GM12864 (cell line): ENCODE results near the gene PAK1.

Experiments used
- DNase-seq: peaks from one replicate; pipeline ENCODE4 v3.0.0-alpha.2; 2011; ENCODE audit warnings: low read depth
- H3K4me3 ChIP-seq: 2 replicates; pipeline ENCODE4 v1.5.1; 2011; ENCODE audit warnings: mild to moderate bottlenecking, low read depth, low read length, control low read depth
- TF ChIP-seq, protein P1 (sequence below): IDR thresholded peaks from 2 replicates; pipeline ENCODE4 v1.5.1; 2011; ENCODE audit warnings: low read depth, mild to moderate bottlenecking, moderate library complexity, low read length, control low read depth, inconsistent platforms; ENCODE audit errors: missing control alignments

PAK1 gene

GRCh38 chr11:77294040-77294439 lies 179.9 kb downstream of the PAK1 start:
- no peak for DNase-seq
- H3K4me3 ChIP-seq = no peak overlapping the region
- TF ChIP-seq, protein P1, sequence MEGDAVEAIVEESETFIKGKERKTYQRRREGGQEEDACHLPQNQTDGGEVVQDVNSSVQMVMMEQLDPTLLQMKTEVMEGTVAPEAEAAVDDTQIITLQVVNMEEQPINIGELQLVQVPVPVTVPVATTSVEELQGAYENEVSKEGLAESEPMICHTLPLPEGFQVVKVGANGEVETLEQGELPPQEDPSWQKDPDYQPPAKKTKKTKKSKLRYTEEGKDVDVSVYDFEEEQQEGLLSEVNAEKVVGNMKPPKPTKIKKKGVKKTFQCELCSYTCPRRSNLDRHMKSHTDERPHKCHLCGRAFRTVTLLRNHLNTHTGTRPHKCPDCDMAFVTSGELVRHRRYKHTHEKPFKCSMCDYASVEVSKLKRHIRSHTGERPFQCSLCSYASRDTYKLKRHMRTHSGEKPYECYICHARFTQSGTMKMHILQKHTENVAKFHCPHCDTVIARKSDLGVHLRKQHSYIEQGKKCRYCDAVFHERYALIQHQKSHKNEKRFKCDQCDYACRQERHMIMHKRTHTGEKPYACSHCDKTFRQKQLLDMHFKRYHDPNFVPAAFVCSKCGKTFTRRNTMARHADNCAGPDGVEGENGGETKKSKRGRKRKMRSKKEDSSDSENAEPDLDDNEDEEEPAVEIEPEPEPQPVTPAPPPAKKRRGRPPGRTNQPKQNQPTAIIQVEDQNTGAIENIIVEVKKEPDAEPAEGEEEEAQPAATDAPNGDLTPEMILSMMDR = no peak

DNA sequence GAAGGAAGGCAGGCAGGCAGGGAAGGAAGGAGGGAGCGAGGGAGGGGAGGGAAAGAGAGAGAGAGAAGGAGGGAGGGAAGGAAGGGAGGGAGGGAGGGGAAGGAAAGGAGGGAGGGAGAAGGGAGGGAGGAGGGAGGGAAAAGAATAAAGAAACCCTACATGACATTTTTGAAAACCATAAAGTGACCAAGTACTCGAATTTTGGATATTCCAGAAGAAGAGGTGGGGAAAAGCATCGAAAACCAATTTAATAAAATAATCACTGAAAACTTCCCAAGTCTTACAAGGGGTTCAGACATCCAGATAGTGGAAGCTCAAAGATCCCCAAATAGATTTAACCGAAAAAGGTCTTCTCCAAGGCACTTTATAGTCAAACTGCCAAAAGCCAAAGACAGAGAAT lies 184.2 kb downstream of the PAK1 start:
- DNase-seq = no peak
- H3K4me3 ChIP-seq = no peak overlapping the region
- TF ChIP-seq, protein P1 = no peak

- no peak overlapping the region for H3K4me3 ChIP-seq
- TF ChIP-seq, protein P1 = no peak
- DNase-seq = no peak
Observed at GRCh38 chr11:77287615-77288273, 186.2 kb downstream of the PAK1 start.

DNA sequence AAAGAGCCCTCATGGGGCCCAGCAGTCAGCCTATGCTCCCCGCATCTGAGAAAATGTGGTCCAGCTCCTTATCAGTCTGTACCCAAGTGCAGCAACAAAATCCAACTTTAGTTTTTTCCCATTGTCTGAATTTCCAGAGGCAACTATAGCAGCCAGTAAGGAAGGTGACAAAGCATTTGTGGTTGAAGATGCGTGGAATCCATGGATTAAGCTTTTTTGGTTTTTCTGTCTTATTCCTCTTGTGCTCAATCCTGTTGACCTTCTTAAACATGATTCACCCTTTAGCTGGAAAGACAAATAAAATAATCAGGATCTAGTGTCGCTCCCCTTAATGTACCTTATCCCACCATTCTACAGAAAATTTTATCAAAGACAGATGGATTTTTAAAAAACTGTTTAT lies 186.8 kb downstream of the PAK1 start:
- H3K4me3 ChIP-seq = no peak overlapping the region
- TF ChIP-seq, protein P1 = no peak
- no peak for DNase-seq

GRCh38 chr11:77284476-77285468 lies 189.1 kb downstream of the PAK1 start:
- no peak overlapping the region for H3K4me3 ChIP-seq
- DNase-seq = no peak
- TF ChIP-seq, protein P1 = no peak

- no peak overlapping the region for H3K4me3 ChIP-seq
- TF ChIP-seq, protein P1 = no peak
- DNase-seq = no peak
Observed at GRCh38 chr11:77283101-77283500, 190.8 kb downstream of the PAK1 start.
